Inflammatory macrophage treated with lipopolysaccharide for 1 hour (primary cell): Measurements from ENCODE around the gene TMEM94.
"Not testable (repeated sequence)": the region's sequence is repeated elsewhere in the genome, so short reads cannot be mapped to it uniquely, and the experiment has no call there.

Experiments used
- DNase-seq, 2 donors: peaks; one replicate each; pipeline ENCODE4 v3.0.0-alpha.2; 2020 to 2022

The TMEM94 gene

DNA sequence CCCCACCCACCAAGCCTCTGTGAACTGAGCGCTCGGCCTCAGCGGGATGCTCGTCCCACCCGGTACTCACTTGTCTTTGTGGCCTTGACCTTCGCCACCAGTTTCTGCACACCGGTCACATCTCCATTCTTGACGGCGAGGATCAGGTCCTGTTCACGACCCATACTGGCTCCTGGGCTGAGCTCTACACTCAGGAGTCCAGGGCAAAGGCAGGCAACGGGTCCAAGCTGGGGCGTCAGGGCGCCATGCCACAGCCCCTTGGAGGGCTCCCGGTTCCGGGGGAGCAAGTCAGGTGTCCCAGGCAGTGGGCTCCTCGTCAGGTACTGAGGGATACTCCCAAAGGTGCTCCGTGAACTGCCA, 57.2 kb downstream of the TMEM94 start:
- no peak for DNase-seq

DNA sequence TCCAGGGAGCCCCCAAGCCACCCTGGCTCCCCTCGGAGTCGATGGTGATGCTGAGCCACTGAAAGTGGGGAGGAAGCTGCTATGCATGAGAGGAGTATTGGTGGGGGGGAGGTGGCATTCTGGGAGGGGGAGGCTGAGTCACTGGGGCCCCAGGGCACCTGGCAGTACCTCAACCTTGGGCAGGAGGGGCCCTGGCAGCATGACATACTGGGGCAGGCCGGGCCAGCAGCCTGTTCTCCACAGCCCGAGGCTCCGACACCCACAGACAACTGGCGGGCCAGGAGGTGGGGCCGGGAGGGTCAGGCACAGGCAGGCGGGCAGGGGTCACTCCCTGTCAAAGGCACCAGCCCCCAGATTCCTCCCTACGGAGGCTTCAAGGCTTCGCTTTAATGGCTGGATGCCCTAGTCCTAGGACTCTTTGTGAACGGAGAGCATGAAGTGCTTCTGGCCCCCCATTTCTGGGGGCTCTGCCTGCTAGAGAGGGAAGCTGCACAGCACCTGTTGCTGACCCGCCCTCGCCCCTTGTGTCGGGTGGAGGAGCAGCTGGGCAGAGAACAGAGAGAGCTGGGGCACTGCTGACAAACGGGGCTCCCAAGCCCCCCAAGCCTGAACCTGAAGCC, 58.0 kb downstream of the TMEM94 start:
- no peak for DNase-seq

DNA sequence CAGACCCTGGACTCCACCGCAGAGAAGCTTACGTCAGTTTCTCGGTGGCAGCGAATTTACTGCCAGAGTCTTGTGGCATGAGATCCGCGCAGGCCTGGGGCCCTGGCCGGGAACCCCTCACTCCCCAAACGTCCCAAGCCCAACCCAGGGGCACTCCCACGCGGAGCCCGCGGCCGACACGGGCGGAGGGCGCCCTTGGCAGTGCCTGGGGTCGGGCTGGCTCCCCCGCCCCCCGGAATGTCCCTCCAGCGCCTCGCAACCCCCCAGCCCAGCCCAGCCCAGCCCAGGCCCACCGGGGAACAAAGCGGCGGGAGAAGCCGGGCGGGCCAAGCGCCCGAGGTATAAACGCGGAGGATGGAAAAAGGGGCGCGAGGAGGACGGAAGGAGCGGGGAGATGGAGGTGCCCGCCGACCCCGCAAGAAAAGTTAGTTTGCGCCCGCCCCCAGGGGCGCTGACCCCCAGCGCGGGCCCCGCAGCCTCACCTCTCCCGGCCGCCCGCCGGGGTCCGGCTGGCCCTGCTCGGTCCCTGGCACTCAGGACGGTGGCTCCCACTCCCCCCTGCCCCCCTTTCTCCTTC, 58.6 kb downstream of the TMEM94 start:
- DNase-seq, result no peak

DNA sequence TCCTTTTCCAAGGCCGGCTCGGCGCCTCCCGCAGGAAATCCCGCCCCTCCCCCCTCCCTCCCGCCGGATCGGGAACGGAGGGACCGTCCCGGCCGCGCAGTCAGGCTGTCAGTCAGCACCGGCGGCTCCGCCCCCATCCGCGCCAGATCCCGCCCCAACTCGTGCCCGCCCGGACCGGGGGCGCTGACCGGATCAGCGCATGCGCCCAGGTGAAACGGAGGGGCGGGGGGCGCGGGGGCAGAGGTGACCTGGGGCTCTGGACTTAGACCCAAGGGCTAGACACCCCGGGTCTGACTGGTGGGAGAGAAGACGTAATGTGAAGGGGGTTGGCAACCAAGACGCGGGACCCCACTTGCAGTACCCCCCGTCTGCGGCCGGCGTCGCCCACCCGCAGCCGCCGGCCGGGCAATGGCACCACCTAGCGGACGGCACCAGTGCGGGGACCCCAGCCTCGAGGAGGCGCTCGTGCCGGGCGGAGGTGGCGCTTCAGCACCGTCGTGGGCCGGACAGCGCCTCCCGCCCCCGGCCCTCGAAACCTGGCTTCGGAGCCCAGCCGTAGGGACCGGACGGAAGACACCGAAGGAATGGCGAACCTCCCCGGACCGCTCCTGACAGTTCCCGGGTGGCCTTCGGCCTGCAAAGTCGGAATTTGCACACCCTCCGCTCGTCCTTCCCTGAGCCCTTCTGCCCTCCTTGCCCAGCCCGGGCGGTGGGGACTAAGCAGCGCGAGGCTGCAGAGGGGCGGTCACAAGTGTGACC, 59.2 kb downstream of the TMEM94 start, which contains the start of gene CASKIN2:
CASKIN2 (minus strand) TSS at position 42 of the 759 bp plus-strand sequence. CDS start 1,733 bp downstream, outside the sequence.
- peak; percentile 33 to 49 for DNase-seq

DNA sequence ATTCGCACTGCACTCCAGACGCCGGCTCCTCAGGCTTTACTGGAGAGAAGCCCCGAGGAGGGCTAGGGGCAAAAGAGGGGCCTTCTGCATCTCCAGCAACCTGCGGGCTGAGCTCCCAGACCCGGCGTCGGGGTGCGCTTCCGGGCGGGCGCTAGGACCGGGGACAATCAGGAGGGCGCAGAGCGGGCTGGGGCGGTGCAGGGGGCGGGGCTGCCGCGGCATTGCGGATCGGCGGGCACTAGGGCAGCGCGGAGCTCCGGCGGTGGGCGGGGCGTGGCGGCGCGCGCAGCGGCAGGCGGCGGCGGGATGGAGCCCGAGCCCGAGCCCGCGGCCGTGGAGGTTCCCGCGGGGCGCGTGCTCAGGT, 59.8 kb downstream of the TMEM94 start, which contains the start of gene TSEN54:
TSEN54 (plus strand) TSS at position 274 of the 364 bp plus-strand sequence; CDS start at position 307, 33 bp downstream.
- DNase-seq, result peak; percentile 82 to 92

DNA sequence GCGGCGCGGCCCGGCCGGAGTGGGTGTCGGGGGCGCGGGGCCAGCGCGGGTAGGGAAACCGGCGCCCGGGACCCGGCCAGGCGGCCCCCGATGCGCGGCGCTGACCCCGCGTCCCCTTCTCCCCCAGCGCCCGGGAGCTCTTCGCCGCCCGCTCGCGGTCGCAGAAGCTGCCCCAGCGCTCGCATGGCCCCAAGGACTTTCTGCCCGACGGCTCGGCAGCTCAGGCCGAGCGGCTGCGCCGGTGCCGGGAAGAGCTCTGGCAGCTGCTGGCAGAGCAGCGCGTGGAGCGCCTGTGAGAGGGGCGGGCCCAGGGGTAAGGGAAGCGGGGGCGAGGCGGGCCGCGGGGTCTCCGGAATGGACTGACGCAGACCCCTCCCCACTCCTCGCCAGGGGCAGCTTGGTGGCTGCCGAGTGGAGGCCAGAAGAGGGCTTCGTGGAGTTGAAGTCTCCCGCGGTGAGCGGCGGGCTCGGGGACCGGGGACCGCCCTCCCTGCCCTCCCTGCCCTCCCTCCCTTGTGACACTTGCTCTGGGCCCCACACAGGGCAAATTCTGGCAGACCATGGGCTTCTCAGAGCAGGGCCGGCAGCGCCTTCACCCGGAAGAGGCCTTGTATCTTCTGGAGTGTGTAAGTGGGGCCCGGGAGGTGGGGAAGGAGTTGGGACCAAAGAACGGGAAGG, 60.3 kb downstream of the TMEM94 start:
- no peak for DNase-seq

DNA sequence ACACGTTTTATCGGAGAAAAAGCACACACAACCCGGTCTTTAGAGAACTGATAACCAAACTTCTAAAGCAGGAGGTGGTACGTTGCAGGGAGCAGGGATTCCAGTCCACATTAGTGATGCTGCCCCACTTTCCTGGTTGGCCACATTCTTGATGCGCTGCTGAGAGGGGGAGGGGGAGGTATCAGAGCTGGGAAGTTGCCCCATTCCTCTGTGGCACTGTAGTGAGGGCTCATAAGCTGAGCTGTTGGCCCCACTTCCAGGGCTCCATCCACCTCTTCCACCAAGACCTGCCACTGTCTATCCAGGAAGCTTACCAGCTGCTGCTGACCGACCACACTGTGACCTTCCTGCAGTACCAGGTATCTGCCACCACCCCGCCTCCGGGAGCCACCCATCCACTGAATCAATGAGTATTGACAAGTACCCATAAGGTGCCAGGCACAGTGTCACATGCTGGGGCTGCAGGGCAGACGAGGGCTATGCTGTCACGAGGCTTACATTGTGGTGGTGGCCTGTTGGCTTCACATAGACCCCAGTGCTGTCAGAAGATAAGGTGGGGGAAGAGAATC, 60.9 kb downstream of the TMEM94 start:
- no peak for DNase-seq

DNA sequence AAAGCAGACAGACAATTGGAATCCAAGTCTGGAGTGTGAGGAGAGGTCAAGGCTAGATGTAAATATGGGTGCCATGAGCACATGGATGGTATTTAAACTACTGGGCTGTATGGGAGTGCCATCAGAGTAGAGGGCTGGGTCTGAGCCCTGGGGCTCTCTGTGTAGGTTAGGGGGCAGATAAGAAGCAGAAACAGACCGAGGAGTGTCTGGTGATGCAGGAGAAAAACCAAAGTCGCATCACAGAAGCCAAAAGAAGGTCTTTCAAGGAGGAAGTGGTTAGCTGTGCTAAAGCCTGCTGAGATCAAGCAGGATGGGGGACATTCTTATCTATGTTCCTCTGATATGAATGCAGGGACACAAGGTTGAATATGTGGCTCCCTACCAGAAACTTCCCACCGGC, 61.8 kb downstream of the TMEM94 start:
- DNase-seq, result no peak

DNA sequence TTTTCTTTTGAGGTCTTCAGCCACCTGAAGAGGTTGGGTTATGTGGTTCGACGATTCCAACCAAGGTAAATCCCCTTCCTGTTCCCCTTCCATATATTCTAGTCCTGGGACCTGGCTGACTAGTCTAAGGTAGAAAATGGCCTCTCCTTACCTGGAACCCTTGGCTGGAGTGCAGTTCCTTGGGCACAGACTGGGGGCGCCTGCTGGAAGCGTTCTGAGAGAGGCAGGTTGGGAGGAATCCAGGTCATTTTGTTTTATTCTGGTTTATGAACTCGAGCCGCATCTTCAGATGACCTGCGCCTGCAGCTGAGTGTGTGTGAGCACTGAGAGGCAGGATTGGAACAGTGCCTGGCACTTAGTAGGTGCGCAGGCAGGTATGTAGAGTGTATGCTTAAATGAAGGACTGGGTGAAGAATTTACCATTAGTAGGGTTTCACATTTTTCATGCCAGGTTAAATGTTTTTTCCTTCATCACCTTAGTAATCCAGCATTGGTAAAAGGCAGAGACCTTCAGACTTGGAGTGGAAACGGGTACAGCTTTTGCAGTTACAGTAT, 62.6 kb downstream of the TMEM94 start:
- no peak for DNase-seq

DNA sequence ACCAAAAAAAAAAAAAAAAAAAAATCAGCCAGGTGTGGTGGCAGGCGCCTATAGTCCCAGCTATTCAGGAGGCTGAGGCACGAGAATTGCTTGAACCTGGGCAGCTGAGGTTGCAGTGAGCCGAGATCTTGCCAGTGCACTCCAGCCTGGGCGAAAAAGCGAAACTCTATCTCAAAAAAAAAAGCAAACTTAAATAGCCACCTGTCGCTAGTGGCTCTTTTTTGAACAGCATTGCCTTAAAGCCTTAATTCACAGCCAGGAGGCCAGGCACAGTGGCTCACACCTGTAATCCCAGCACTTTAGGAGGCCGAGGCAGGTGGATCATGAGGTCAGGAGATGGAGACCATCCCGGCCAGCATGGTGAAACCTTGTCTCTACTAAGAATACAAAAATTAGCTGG, 64.0 kb downstream of the TMEM94 start:
- DNase-seq, result not testable (repeated sequence)

DNA sequence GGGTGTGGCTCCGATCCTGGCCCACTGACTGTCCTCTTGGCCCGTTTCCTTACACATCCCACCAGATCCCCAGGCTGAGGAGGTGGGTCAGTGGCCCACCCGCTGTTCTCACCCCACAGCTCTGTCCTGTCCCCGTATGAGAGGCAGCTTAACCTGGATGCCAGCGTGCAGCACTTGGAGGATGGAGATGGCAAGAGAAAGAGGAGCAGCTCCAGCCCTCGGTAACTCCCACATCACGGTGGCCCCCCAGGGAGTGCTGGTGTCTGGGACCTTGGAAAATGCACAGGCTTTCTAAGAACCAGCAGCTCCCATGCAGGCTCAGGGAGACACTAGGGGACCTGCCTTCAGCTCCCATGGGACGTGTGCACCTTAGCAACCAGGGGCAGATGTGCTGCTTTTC, 64.9 kb downstream of the TMEM94 start:
- no peak for DNase-seq

DNA sequence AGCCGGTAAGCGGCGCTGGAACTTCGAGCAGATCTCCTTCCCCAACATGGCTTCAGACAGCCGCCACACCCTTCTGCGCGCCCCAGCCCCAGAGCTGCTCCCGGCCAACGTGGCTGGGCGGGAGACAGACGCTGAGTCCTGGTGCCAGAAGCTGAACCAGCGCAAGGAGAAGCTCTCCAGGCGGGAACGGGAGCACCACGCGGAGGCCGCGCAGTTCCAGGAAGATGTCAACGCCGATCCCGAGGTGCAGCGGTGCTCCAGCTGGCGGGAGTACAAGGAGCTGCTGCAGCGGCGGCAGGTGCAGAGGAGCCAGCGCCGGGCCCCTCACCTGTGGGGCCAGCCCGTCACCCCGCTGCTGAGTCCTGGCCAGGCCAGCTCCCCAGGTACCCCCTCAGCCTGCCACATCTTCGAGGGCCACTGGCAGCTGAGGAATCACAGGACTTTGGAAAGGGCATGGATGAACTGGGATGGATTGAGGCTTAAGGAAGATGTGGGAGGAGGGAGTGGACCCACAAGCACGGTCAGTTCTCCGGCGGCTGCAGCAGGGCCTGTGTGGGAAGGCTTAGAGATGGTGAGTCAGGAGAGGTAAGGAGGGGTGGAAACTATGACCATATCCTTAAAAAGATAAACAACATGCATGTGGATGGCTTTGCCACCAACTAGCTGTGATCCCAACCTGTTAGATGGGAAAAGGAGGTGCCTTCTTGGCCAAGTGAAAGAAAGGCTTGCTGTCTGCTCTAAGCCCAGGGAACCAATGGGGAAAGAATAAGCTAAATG, 65.7 kb downstream of the TMEM94 start:
- DNase-seq, result peak in 1 of 2 donors; percentile 19

DNA sequence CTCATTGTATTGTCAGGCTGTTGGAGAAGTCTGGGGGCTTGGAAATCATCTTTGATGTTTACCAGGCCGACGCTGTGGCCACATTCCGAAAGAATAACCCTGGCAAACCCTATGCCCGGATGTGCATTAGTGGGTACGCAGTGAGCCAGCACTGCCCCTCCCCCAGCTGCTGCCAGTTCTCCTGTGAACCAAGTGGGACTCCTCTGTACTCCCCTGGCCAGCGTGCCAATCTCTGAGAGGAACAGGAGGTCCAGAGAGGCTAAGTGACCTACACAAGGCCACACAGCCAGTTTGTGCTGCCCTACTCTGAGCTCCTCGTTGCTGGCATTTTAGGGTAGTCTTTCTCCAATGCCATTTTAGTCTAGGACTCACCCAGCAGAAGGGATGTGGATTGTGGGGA, 67.2 kb downstream of the TMEM94 start:
- no peak for DNase-seq

DNA sequence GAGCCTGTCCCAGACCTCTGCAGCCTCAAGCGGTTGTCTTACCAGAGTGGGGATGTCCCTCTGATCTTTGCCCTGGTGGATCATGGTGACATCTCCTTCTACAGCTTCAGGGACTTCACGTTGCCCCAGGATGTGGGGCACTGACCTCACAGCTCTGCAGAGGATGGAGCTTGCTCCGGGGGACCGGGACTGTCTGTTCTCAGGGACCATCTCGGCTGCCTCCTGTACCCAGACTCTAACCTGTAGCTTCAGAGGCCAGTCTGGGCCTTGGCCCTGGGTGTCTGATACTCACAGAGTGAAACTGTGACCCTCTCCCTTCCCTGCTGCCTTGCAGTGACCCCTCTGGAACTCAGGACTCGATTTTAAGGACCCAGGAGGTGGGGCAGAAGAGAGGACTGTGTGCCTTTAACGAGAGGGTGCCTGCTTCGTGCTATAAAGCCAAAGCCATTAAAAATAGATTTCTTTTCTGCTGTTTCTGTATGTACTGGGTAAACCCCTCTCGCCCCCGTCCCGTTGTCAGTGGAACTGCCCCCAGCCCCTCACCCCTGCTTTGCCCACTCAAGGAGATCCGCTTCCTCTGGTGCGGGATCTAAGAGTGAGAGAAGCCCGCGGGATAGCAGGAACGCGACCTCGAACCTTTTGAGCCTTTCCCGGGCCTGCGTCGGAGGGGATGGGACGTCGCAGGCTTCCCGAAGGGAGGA, 68.0 kb downstream of the TMEM94 start:
- DNase-seq, result no peak

DNA sequence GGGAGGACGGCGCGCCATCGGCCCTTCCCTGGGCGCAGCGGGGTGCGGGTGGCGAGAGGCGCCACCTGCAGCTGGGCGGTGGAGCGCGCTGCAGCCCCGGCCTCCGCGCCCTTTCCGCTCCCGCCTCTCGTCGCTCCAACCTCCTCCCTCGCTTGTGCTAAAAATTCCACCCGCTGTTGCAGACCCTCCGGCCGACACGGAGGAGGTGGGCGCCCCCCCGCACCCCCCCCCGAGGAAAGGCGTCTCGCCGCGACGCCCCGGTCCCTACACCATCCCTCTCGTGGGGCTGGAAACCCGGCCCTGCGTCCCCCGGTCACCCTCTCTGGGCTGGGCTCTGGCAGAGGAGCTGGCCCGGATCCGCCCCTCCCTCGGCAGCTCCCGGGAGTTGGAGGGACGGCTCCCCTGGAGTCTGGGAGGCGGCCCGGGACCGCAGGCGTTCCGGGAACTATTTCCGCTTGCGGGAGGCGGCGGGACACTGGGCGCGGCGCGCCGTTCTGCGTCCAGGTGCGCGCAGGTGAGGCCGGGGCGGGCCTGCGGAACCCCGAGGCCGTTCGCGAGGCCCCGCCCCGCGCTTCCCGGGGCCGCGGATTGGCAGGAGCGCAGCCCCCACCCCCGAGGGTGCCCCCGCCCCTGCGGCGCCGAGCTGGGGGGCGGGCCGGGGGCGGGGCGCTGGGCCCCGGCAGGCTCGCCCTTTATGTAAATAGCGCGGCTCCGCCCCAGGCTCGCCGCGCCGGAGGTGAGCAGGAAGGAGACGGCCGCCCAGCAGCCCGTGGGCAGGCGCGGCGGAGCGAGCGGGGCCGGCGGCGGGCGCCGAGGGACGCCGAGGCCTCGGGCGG, 68.8 kb downstream of the TMEM94 start, which contains the start of gene LLGL2:
LLGL2 (plus strand) TSS at position 728 of the 836 bp plus-strand sequence. CDS start 17,730 bp downstream, outside the sequence.
- DNase-seq, result peak; percentile 58 to 73

DNA sequence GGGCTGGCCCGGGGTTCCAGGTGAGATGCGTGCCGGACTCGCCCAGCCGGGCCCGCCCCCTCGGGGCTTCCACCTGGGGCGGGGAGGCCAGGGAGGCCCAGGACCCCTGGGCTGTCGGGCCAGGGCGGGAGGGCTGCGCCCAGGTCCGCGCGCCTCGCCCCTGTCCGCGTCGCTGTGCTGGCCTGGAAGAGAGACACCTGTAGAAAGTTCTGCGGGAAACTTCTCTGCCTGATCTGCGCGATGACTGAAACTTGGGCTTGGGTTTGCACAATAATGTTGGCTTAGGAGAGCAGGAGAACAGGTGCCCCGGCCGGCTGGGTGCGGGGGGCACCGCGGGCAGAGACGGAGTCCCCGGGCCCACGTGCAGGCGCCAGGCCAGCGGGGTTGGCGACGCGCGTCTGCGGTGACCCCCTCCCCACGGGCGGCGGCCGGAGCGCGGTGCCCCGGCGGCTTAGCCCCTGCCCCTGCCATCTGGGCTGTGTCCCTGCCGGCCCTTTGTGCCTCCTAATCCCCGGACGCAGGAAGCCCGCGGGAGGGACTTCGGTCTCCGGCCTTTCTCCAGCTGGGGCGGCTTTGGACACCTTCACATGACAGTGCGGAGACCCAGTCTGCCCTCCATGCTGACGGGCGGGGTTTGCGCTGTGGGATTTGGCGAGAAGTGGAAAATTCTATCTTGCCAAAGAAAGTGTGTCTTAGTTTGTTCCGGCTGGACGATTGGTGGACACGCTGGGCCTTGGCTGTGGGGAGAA, 69.5 kb downstream of the TMEM94 start:
- no peak for DNase-seq

DNA sequence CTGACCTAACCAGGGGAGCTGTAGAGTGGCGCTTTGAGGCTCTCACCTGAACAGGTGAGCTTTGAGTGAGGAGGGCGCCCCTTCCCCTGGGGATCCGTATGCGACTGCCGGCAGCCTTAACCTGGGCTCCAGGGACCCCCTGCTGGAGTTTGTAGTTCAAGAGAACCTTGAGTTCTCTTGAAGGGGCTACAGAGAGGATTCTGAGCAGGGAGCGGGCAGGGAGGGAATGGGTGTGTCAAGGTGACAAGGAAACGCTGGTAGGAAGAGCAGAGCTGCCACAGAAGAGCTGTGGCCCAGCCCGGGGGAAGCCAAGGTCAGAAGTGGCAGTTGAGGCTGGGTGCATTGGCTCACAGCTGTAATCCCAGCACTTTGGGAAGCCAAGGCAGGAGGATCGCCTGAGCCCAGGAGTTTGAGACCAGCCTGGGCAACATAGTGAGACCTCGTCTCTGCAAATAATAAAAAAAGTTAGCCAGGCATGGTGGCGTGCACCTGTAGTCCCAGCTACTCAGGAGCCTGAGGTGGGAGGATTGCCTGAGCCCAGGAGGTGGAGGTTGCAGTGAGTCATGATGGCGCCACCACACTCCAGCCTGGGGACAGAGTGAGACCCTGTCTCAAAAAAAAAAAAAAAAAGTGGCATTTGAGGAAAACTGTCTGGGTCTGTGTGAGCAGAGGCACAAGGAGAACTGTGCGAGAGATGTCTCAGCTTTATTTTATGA, 70.3 kb downstream of the TMEM94 start:
- DNase-seq, result no peak

DNA sequence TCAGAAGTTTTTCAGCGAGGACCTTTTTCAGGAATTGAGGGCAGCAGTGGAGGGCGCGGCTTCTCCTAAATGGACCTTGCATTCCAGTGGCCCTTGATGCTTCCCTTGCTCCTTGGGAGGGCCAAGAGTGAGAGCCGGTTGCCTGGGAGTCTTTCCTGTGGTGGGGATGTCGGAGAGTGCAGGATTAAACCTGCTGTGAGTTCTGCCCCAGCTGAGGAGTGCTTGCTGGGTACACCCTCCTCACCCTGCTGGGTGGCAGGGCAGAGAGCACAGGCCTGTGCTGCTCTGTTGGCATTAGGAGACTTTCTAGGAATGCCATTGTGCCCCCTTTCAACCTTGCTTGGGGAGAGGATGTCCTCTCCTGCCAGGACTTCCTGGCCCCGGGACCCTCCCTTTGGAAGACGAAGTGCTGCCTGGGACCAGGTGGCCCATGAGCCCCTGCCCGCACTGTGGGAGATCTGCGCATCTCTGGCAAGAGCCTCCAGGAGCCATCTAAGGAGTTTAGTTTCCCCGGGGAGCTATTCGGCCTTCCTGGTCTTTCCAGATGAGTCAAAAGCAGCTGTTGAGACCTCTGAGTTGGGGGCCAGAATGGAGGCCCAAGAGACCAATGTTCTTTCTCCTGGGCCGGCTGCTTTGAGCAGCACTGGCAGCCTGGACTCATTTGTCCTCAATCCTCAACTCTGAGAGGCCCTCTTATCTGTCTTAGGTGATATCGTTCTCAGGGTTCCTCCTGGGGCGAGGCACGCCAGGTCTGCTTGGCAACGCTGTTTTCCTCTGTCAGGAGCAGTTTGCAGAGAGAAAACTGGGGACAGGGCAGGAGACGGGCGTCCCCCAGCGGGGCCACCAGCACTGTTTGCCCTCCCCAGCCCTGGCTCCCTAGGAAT, 74.6 kb downstream of the TMEM94 start:
- DNase-seq, result no peak
